GM12801 (cell line): ENCODE results near the gene MLXIP.

ENCODE experiments used
- CTCF ChIP-seq: IDR thresholded peaks from one replicate; pipeline ENCODE4 v1.5.1; 2011; ENCODE audit warnings: control low read depth; ENCODE audit not compliant: insufficient read length; ENCODE audit errors: extremely low read depth

The MLXIP gene

GRCh38 chr12:122185494-122186082 lies 107.0 kb downstream of the MLXIP start:
- TF ChIP-seq CTCF: no peak

- TF ChIP-seq CTCF: no peak
These were observed 108.9 kb downstream of the MLXIP start for GRCh38 chr12:122187466-122187865.

GRCh38 chr12:122189626-122190475 lies 111.3 kb downstream of the MLXIP start:
- no peak for TF ChIP-seq CTCF

GRCh38 chr12:122190842-122191668 lies 112.5 kb downstream of the MLXIP start:
- peak; percentile 75 for TF ChIP-seq CTCF

GRCh38 chr12:122192441-122192840 lies 113.9 kb downstream of the MLXIP start:
- no peak for TF ChIP-seq CTCF

GRCh38 chr12:122194804-122195203 lies 116.2 kb downstream of the MLXIP start:
- no peak for TF ChIP-seq CTCF

- no peak for TF ChIP-seq CTCF
These were observed 116.8 kb downstream of the MLXIP start for GRCh38 chr12:122195405-122195804.
